A549 (cell line): ENCODE measurements around the gene TMEM205. TPM values are rescaled to one million over a fixed set of nuclear protein-coding genes. Genes with fewer than 3 reads are reported as not detected.

ENCODE experiments used
- ATAC-seq, 2 experiments: fragments of 200-7000 bp in 1 of 2; fragments of >200 bp in 1 of 2; cut with Nextera tagmentation in 1 of 2; cut with Tn5 transposase in 1 of 2; 3 replicates each; pipeline versions ENCODE4 v1.8.0 to v1.9.1; 2018 to 2020; ENCODE audit warnings: mild to moderate bottlenecking in 1 of 2, moderate library complexity in 1 of 2
- CTCF ChIA-PET: fragments of 300-600 bp; sonication (Branson Sonifier 250); formaldehyde crosslinking; extraction: SDS; loops from one replicate; lab custom pipeline; 2021; ENCODE audit warnings: antibody characterized with exemption, inconsistent platforms; lab: Yijun Ruan, JAX
- POLR2A ChIA-PET: fragments of 350-600 bp; formaldehyde crosslinking; extraction: SDS; loops from one replicate; lab custom pipeline; 2021; ENCODE audit warnings: antibody characterized with exemption, inconsistent platforms; lab: Yijun Ruan, JAX
- DNase-seq, 2 experiments: peaks; one replicate each; pipeline versions ENCODE4 v3.0.0 to v3.0.0-alpha.2; 2011 to 2016; ENCODE audit warnings: low read depth in 1 of 2, low spot score in 1 of 2
- FAIRE-seq: peaks from 2 replicates; lab custom pipeline; 2011; peaks lifted over from hg19 to GRCh38; lab: Jason Lieb, UNC
- H3K27ac ChIP-seq, 2 experiments: fragments of >200 bp; sonication (Bioruptor Twin); formaldehyde crosslinking; 3 replicates each; pipeline ENCODE4 v1.5.1; 2016 to 2017
- H3K4me1 ChIP-seq: fragments of >200 bp; sonication (Bioruptor Twin); formaldehyde crosslinking; 3 replicates; pipeline ENCODE4 v1.6.1; 2016
- H3K4me2 ChIP-seq: fragments of >200 bp; sonication (Bioruptor Twin); formaldehyde crosslinking; 3 replicates; pipeline ENCODE4 v1.6.1; 2016
- H3K4me3 ChIP-seq: fragments of >200 bp; sonication (Bioruptor Twin); formaldehyde crosslinking; 3 replicates; pipeline ENCODE4 v1.5.1; 2016
- H3K9me3 ChIP-seq: fragments of >200 bp; sonication (Bioruptor Twin); formaldehyde crosslinking; 3 replicates; pipeline ENCODE4 v1.6.1; 2016
- BHLHE40 ChIP-seq: IDR thresholded peaks from 2 replicates; pipeline ENCODE4 v1.6.1; 2012; ENCODE audit warnings: low read depth, low read length, inconsistent platforms
- CBX2 ChIP-seq: fragments of 200-600 bp; sonication (generic); IDR thresholded peaks from 2 replicates; pipeline ENCODE4 v1.6.1; 2016; ENCODE audit warnings: low read depth, mild to moderate bottlenecking, borderline replicate concordance
- CBX8 ChIP-seq: fragments of 200-600 bp; sonication (generic); IDR thresholded peaks from 2 replicates; pipeline ENCODE4 v1.6.1; 2016
- CHD4 ChIP-seq: fragments of 200-600 bp; sonication (generic); IDR thresholded peaks from 2 replicates; pipeline ENCODE4 v1.6.1; 2016; ENCODE audit warnings: antibody characterized with exemption, mild to moderate bottlenecking, borderline replicate concordance
- EHF ChIP-seq: fragments of 250-450 bp; sonication (Bioruptor Pico); IDR thresholded peaks from 2 replicates; pipeline ENCODE4 v1.5.0; 2020; ENCODE audit warnings: mild to moderate bottlenecking
- EHMT2 ChIP-seq: fragments of 200-600 bp; sonication (generic); IDR thresholded peaks from 2 replicates; pipeline ENCODE4 v1.6.1; 2016; ENCODE audit warnings: antibody characterized with exemption, low read depth, mild to moderate bottlenecking, moderate library complexity
- ELK1 ChIP-seq: fragments of 150-350 bp; IDR thresholded peaks from 2 replicates; pipeline ENCODE4 v1.6.1; 2014; ENCODE audit warnings: low read depth, mild to moderate bottlenecking, low read length
- FOSB ChIP-seq: fragments of 250-450 bp; sonication (Bioruptor Pico); IDR thresholded peaks from 2 replicates; pipeline ENCODE4 v1.5.0; 2020; ENCODE audit warnings: mild to moderate bottlenecking, moderate library complexity
- FOXS1 ChIP-seq: fragments of 250-450 bp; sonication (Bioruptor Pico); IDR thresholded peaks from 2 replicates; pipeline ENCODE4 v1.5.0; 2020; ENCODE audit warnings: mild to moderate bottlenecking, moderate library complexity
- GATA3 ChIP-seq: IDR thresholded peaks from 2 replicates; pipeline ENCODE4 v1.6.1; 2012; ENCODE audit warnings: borderline replicate concordance
- HMGXB4 ChIP-seq: fragments of 250-450 bp; sonication (Bioruptor Pico); IDR thresholded peaks from 2 replicates; pipeline ENCODE4 v1.5.0; 2021; ENCODE audit warnings: mild to moderate bottlenecking, moderate library complexity, borderline replicate concordance
- HOXA7 ChIP-seq: fragments of 250-450 bp; sonication (Bioruptor Pico); IDR thresholded peaks from 2 replicates; pipeline ENCODE4 v1.5.0; 2020; ENCODE audit warnings: mild to moderate bottlenecking, moderate library complexity
- MAFK ChIP-seq: fragments of 450-650 bp; IDR thresholded peaks from 2 replicates; pipeline ENCODE4 v1.6.1; 2014; ENCODE audit not compliant: partially characterized antibody
- NPAS2 ChIP-seq: fragments of 250-450 bp; sonication (Bioruptor Pico); IDR thresholded peaks from 2 replicates; pipeline ENCODE4 v1.8.0; 2022; ENCODE audit warnings: mild to moderate bottlenecking, moderate library complexity, borderline replicate concordance
- POLR2A ChIP-seq: IDR thresholded peaks from 2 replicates; pipeline ENCODE4 v1.6.1; 2012; ENCODE audit warnings: mild to moderate bottlenecking, low read length
- RFX5 ChIP-seq: fragments of 450-650 bp; IDR thresholded peaks from 2 replicates; pipeline ENCODE4 v1.7.1; 2014; ENCODE audit warnings: antibody characterized with exemption, mild to moderate bottlenecking, moderate library complexity
- TP53 ChIP-seq: fragments of 250-450 bp; sonication (Bioruptor Pico); IDR thresholded peaks from 2 replicates; pipeline ENCODE4 v1.5.0; 2021; ENCODE audit warnings: mild to moderate bottlenecking, moderate library complexity
- ZFP36 ChIP-seq: fragments of 450-650 bp; IDR thresholded peaks from 2 replicates; pipeline ENCODE4 v1.6.1; 2014; ENCODE audit warnings: borderline replicate concordance; ENCODE audit not compliant: partially characterized antibody
- ZSCAN20 ChIP-seq: fragments of 250-450 bp; sonication (Bioruptor Pico); IDR thresholded peaks from 2 replicates; pipeline ENCODE4 v1.8.0; 2022; ENCODE audit warnings: mild to moderate bottlenecking, moderate library complexity
- WGBS: methylation state at CpG from one replicate; pipeline ENCODE4 v1.1.6; 2017; ENCODE audit errors: missing lambda C conversion rate; 5-methylcytosine and 5-hydroxymethylcytosine counted together
- polyA plus RNA-seq, 4 experiments: library from polyadenylated mRNA; depleted of rRNA in 3 of 4; stranded (reverse); fragments of >200 nt; fragmentation: RNase III in 1 of 4; extraction: RNeasy Plus Mini Kit Qiagen cat#74134 plus additional on column Dnase treatment in 1 of 4; gene quantifications; 2 replicates in 3 of 4; 3 replicates in 1 of 4; pipeline ENCODE4 v1.2.3, GENCODE V29; 2011 to 2017
- TF ChIP-seq, protein P1 (sequence below): fragments of 250-450 bp; sonication (Bioruptor Pico); IDR thresholded peaks from 2 replicates; pipeline ENCODE4 v1.5.0; 2020; ENCODE audit warnings: low read depth, mild to moderate bottlenecking, moderate library complexity
- TF ChIP-seq, protein P2 (sequence below): fragments of 200-600 bp; sonication (generic); IDR thresholded peaks from 2 replicates; pipeline ENCODE4 v1.6.1; 2016; ENCODE audit warnings: antibody characterized with exemption, mild to moderate bottlenecking, moderate library complexity

Gene TMEM205
- polyA plus RNA-seq, 2 of the 4 experiments (the other 2 are of a cell fraction) = 91.6 to 183 TPM

- ChIA-PET POLR2A (interaction anchor here (1.9 kb wide), 1 partner anchor 13 kb away, joined by 9 read pairs; the partner anchor contains the start of gene SWSAP1), CTCF (interaction anchor here (0.6 to 2.5 kb wide), 3 partner anchors 12 to 67 kb away, joined by 3 to 10 read pairs (median 5); no protein-coding TSS in a partner anchor)
- Histone ChIP-seq H3K4me2 (no peak overlapping the region), H3K4me1 (no peaks in the 10 kb centered on the region), H3K27ac (no peak overlapping the region), H3K4me3 (no peak overlapping the region), H3K9me3 (no peaks in the 10 kb centered on the region)
- FAIRE-seq (no peak), DNase-seq (no peak), ATAC-seq (peak; percentile 33 to 66; a peak in 3 of 6 replicates)
- WGBS = 82% methylated on average over 27 of the region's 43 CpGs
- TF ChIP-seq EHMT2 (no peak), EHF (CRISPR knock-in tag) (no peak)
Measured at GRCh38 chr19:11361037-11361770, 15.1 kb upstream of the TMEM205 start.

- FAIRE-seq = no peak
- ChIA-PET POLR2A (interaction anchor here (0.8 kb wide), 1 partner anchor 15 kb away, joined by 5 read pairs; the partner anchor contains the start of gene SWSAP1), CTCF (interaction anchor here (2.2 kb wide), 1 partner anchor 22 kb away, joined by 5 read pairs; no protein-coding TSS in a partner anchor)
- H3K27ac ChIP-seq = no peak overlapping the region
- H3K4me1 ChIP-seq = no peaks in the 10 kb centered on the region
- no peak for DNase-seq
- no peak overlapping the region for H3K4me3 ChIP-seq
- ATAC-seq = no peak
- no peak for TF ChIP-seq GATA3
- TF ChIP-seq CBX8 = no peak
- TF ChIP-seq ZFP36 = no peak
- no peak for TF ChIP-seq TP53
- TF ChIP-seq, protein P1, sequence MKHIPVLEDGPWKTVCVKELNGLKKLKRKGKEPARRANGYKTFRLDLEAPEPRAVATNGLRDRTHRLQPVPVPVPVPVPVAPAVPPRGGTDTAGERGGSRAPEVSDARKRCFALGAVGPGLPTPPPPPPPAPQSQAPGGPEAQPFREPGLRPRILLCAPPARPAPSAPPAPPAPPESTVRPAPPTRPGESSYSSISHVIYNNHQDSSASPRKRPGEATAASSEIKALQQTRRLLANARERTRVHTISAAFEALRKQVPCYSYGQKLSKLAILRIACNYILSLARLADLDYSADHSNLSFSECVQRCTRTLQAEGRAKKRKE (CRISPR knock-in tag) = no peak
- TF ChIP-seq BHLHE40 = no peak
- TF ChIP-seq RFX5 = no peak
- TF ChIP-seq ZSCAN20 (CRISPR knock-in tag) = no peak
- TF ChIP-seq ELK1 = no peak
- no peak for TF ChIP-seq CBX2
- TF ChIP-seq MAFK = no peak
- TF ChIP-seq FOSB (CRISPR knock-in tag) = no peak
- TF ChIP-seq CHD4 = no peak
- H3K4me2 ChIP-seq = no peak overlapping the region
- no peaks in the 10 kb centered on the region for H3K9me3 ChIP-seq
- WGBS = 72% methylated on average over 9 of the region's 11 CpGs
Measured at GRCh38 chr19:11359421-11359820, 13.4 kb upstream of the TMEM205 start.

DNA sequence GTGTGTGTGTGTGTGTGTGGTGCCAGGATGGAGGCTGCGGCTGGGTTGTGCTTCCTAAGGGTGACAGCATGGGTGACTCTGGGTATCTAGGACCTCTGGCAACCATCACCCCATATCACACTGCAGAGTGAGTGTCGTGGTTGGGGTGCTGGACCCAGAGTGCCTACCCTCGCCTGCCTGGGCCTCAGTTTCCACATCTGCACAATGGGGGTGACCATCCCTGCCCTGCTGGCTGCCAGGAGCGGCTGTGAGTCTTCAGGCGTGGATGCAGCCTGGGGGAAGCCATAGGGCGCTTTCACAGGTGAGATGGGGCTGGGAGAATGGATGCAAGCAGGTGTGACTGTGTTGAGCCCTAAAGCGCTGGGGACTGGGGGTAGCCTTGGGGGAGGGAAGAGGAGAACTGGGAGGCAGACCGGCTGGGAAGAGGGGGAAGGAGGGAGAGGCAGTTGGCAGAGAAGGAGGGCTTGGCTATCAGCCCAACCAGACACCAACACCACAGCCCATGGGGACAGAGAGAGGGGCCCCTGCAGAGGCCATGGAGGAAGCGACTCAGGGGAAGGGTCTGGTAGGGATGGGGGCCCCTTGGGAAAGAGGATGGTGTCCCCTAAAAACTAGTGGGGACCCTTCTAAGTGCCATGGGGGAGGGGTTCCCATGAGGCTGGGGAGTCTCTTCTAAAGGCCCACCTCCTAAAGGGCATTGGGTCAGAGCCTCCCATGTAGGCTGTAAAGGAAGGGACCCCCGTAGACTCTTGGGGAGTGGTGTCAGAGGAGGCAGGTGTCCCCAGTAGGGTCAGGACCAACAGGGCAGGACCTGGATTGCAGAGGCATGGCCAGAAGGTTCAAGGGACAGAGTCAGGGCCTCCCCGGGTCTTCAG is 10.8 kb upstream of the TMEM205 start:
- WGBS = 90% methylated on average over 9 of the region's 11 CpGs
- no peak for ATAC-seq
- DNase-seq = no peak
- Histone ChIP-seq H3K4me1 (no peaks in the 10 kb centered on the region), H3K4me3 (no peak overlapping the region), H3K27ac (no peak overlapping the region), H3K4me2 (no peak overlapping the region; the same call in 2 of the 3 replicates), H3K9me3 (no peaks in the 10 kb centered on the region)
- no peak for TF ChIP-seq NPAS2 (CRISPR knock-in tag)
- no peak for TF ChIP-seq FOXS1 (CRISPR knock-in tag)
- TF ChIP-seq POLR2A = no peak
- TF ChIP-seq HMGXB4 = no peak
- TF ChIP-seq HOXA7 (CRISPR knock-in tag) = no peak
- TF ChIP-seq, protein P2, sequence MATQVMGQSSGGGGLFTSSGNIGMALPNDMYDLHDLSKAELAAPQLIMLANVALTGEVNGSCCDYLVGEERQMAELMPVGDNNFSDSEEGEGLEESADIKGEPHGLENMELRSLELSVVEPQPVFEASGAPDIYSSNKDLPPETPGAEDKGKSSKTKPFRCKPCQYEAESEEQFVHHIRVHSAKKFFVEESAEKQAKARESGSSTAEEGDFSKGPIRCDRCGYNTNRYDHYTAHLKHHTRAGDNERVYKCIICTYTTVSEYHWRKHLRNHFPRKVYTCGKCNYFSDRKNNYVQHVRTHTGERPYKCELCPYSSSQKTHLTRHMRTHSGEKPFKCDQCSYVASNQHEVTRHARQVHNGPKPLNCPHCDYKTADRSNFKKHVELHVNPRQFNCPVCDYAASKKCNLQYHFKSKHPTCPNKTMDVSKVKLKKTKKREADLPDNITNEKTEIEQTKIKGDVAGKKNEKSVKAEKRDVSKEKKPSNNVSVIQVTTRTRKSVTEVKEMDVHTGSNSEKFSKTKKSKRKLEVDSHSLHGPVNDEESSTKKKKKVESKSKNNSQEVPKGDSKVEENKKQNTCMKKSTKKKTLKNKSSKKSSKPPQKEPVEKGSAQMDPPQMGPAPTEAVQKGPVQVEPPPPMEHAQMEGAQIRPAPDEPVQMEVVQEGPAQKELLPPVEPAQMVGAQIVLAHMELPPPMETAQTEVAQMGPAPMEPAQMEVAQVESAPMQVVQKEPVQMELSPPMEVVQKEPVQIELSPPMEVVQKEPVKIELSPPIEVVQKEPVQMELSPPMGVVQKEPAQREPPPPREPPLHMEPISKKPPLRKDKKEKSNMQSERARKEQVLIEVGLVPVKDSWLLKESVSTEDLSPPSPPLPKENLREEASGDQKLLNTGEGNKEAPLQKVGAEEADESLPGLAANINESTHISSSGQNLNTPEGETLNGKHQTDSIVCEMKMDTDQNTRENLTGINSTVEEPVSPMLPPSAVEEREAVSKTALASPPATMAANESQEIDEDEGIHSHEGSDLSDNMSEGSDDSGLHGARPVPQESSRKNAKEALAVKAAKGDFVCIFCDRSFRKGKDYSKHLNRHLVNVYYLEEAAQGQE = no peak
- FAIRE-seq = no peak
- ChIA-PET CTCF (no interaction called here), POLR2A (no interaction called here)
